Endothelial cell of umbilical vein (primary cell): Measurements from ENCODE around the gene SRGAP1.

ENCODE experiments used
- CTCF ChIP-seq, 2 donors: IDR thresholded peaks; 1 replicate in 1 of 2; 2 replicates in 1 of 2; pipeline ENCODE4 v1.5.1; 2011; ENCODE audit warnings: low read length in 2 of 2, mild to moderate bottlenecking in 2 of 2, moderate library complexity in 2 of 2, control low read depth in 1 of 2, inconsistent platforms in 1 of 2, low read depth in 1 of 2; ENCODE audit not compliant: insufficient read depth in 1 of 2; ENCODE audit errors: extremely low read depth in 1 of 2
- EZH2 ChIP-seq: IDR thresholded peaks from 2 replicates; pipeline ENCODE4 v1.6.1; 2012; ENCODE audit warnings: borderline replicate concordance, low read depth, mild to moderate bottlenecking, moderate library complexity, low read length, inconsistent platforms; ENCODE audit not compliant: severe bottlenecking
- MYC ChIP-seq: IDR thresholded peaks from one replicate; pipeline ENCODE4 v1.6.1; 2011; ENCODE audit warnings: mild to moderate bottlenecking, low read depth, low read length
- POLR2A ChIP-seq: IDR thresholded peaks from 2 replicates; pipeline ENCODE4 v1.6.1; 2012; ENCODE audit warnings: low read depth, mild to moderate bottlenecking, control low read depth, low read length

- no peak for TF ChIP-seq CTCF (IDR thresholded peaks at IDR 0.05; ENCODE audit: extremely low read depth in 1 of 2, insufficient read depth in 1 of 2, low read depth in 1 of 2, low read length in 2 of 2)
- TF ChIP-seq EZH2, result no peak
- TF ChIP-seq POLR2A, result no peak
- TF ChIP-seq MYC, result no peak
These were observed 245.5 kb downstream of the SRGAP1 start for GRCh38 chr12:64090047-64090446.
